Activated CD8-positive, alpha-beta memory T cell treated with anti-CD3 and anti-CD28 coated beads for 48 hours (primary cell): ENCODE data around the gene OR2A25.

Experiments used
- DNase-seq, 3 experiments: peaks; one replicate each; pipeline ENCODE4 v3.0.0-alpha.2; 2020; ENCODE audit warnings: low read depth in 2 of 3, low spot score in 2 of 3

OR2A25 gene

DNA sequence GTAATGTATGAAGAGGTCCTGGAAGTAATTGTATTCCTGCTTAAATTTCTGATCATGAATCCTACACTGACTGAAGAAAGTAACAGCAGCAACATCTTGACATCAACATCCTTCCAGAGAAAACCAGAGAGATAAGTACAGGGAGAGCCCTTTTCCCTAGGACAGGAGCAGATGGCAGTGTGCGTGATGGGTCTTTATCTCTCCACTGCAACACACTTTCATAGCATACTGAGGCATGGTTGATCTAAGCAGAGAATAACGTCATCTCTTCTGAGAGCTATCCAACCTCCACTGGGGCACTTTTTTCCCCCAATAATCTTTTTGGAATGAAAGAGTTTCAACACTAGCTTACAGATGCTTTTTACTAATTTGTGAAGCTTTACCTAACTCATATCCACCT is 342 bp downstream of the OR2A25 start:
- no peak for DNase-seq

DNA sequence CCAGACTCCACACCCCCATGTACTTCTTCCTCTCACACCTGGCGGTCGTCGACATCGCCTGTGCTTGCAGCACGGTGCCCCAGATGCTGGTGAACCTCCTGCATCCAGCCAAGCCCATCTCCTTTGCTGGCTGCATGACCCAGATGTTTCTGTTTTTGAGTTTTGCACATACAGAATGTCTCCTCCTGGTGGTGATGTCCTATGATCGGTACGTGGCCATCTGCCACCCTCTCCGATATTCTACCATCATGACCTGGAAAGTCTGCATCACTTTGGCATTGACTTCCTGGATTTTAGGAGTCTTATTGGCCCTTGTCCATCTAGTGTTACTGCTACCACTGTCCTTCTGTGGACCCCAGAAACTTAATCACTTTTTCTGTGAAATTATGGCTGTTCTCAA is 4.8 kb downstream of the OR2A25 start:
- DNase-seq: no peak

DNA sequence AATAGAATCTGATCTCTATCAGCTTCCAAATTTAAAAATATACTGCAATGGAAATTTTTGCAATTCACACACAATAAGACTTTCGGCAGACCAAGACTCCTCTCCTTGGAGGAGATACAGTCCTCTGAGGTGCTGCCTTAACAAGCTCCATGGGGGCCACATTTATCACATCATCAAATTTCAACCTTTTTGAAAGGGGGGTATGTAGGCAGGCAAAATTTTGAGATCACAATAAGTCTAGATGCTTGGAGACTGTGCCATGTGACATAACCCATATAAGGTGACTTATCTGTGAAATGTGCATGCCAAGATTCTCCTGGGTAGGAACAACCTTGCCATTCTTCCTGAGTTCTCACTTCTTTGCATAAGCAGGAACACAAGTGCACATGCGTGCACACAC is 16.4 kb downstream of the OR2A25 start, which contains the start of gene OR2A12:
TSS of gene OR2A12 (plus strand) at position 301 of the 400 bp plus-strand sequence. CDS start 8,830 bp downstream, outside the sequence.
- DNase-seq: no peak

GRCh38 chr7:144086730-144087129 is 17.1 kb downstream of the OR2A25 start:
- no peak for DNase-seq

DNA sequence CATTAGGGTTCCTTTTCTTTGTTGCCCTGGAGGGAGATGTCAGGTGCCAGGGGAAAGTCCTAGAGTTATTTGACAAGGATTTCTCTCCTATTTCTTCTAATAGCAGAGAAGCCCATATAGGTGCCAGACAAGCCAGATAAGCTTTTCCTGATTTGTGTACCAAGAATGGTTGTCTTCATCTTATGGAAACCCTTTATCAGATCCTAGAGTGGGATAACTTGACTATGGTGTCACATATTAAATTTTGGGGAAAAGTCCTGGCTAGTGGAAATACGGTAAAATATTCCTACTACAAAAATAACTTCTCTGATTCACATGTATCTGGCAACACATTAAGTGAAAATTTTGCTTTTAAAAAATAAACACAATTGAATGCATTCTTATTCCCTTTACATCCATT is 17.6 kb downstream of the OR2A25 start:
- DNase-seq: no peak

DNA sequence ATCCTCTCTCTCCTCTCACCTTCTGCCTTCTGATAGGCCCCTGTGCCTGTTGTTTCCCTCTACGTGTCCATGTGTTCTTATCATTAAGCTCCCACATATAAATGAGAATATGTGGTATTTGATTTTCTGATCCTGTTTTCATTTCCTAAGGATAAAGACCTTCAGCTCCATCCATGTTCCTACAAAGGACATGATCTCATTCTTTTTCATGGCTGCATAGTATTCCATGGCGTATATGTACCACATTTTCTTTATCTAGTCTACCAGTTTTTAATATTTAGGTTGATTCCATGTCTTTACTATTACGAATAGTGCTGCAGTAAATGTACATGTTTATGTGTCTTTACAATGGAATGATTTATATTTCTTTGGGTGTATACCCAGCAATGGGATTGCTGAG is 21.1 kb downstream of the OR2A25 start:
- no peak for DNase-seq

GRCh38 chr7:144098776-144099175 is 29.2 kb downstream of the OR2A25 start:
- no peak for DNase-seq

DNA sequence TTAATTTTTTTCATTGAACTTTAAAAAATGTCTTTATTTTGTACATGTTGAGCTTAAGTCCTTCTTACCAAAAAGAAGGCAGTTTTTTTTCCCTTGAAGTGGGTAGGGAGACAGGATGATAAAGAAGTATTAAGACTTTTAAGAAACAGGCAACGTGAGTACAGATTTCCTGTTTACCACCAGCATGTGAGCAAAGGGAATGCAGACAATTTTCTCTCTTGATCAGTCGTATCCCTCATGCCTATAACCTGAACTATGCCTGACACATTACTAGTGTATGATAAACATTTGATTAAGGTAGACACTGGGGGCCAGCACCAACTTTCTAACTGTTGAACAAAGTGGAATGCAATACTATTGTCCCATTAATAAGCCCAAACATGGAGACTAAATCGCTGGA is 31.0 kb downstream of the OR2A25 start:
- no peak for DNase-seq

GRCh38 chr7:144102041-144102440 is 32.4 kb downstream of the OR2A25 start:
- no peak for DNase-seq

- DNase-seq: no peak
These were observed 35.6 kb downstream of the OR2A25 start for GRCh38 chr7:144105211-144105610.

DNA sequence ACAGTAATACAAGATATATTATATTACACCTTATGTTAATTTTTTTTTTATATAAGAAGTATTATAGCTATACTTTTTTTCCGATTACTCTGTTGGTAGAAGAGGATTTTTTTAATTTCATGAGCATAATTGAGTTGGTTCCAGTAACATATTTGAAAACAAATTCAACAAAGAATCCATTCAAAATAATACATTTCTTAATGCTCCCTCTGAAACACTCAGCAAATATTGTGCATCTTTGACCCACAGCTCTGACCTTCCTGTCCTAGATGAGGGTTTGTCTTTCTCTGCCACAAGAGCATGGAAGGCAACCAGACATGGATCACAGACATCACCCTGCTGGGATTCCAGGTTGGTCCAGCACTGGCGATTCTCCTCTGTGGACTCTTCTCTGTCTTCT is 39.7 kb downstream of the OR2A25 start, which contains the start of gene OR2A2:
TSS of gene OR2A2 (plus strand) at position 301 of the 400 bp plus-strand sequence. CDS start at position 301, 0 bp downstream.
- no peak for DNase-seq

DNA sequence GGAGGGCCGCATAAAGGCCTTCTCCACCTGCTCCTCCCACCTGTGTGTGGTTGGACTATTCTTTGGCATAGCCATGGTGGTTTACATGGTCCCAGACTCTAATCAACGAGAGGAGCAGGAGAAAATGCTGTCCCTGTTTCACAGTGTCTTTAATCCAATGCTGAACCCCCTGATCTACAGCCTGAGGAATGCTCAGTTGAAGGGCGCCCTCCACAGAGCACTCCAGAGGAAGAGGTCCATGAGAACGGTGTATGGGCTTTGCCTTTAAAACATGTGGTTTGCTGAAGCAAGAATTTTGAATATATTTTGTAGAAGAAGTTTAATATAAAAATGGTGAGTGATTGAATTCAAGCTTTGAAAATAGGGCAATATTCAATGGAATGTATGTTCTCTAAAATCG is 40.7 kb downstream of the OR2A25 start:
- DNase-seq: no peak

- DNase-seq: no peak
These were observed 44.0 kb downstream of the OR2A25 start for GRCh38 chr7:144113651-144114050.

GRCh38 chr7:144118341-144118740 is 48.7 kb downstream of the OR2A25 start:
- no peak for DNase-seq

- no peak for DNase-seq
These were observed 53.3 kb downstream of the OR2A25 start, which contains the start of gene OR2A14 for GRCh38 chr7:144122876-144123275. TSS of gene OR2A14 (plus strand) at chr7:144123176. CDS start at chr7:144129113, 5,937 bp downstream.
